GM23248 (cell line): ENCODE data around the gene DDX60.

Source experiments
- EZH2 ChIP-seq: fragments of 200-600 bp; sonication (generic); IDR thresholded peaks from 2 replicates; pipeline ENCODE4 v1.6.1; 2018; ENCODE audit warnings: antibody characterized with exemption, mild to moderate bottlenecking; ENCODE audit not compliant: insufficient read depth, poor library complexity, severe bottlenecking
- EZH2phosphoT487 ChIP-seq: fragments of 200-600 bp; sonication (generic); IDR thresholded peaks from 2 replicates; pipeline ENCODE4 v1.6.1; 2018; ENCODE audit warnings: antibody characterized with exemption, moderate library complexity, mild to moderate bottlenecking, low read depth; ENCODE audit not compliant: insufficient read depth

GRCh38 chr4:168221301-168221700 is 97.3 kb downstream of the DDX60 start:
- TF ChIP-seq EZH2 (no peak), EZH2phosphoT487 (no peak)
